Trophoblast cell (in vitro differentiated cells and primary cell): ENCODE results near the gene MFSD1.

Experiments used
- DNase-seq, 2 donors: peaks; one replicate each; pipeline ENCODE4 v3.0.0-alpha.2; 2016
- H2AFZ ChIP-seq: 2 replicates; pipeline ENCODE4 v1.6.1; 2013; ENCODE audit warnings: low read length, moderate library complexity, mild to moderate bottlenecking; ENCODE audit not compliant: insufficient read depth, poor library complexity
- H2AK5ac ChIP-seq: 2 replicates; pipeline ENCODE4 v1.6.1; 2013; ENCODE audit warnings: mild to moderate bottlenecking, low read length
- H2BK120ac ChIP-seq: 2 replicates; pipeline ENCODE4 v1.6.1; 2013; ENCODE audit warnings: low read length, mild to moderate bottlenecking, moderate library complexity; ENCODE audit not compliant: insufficient read depth, poor library complexity
- H2BK12ac ChIP-seq: 2 replicates; pipeline ENCODE4 v1.6.1; 2013; ENCODE audit warnings: mild to moderate bottlenecking, low read length, moderate library complexity
- H2BK5ac ChIP-seq: 2 replicates; pipeline ENCODE4 v1.6.1; 2013; ENCODE audit warnings: low read length, low read depth, moderate library complexity, mild to moderate bottlenecking; ENCODE audit not compliant: poor library complexity
- H3K14ac ChIP-seq: 2 replicates; pipeline ENCODE4 v1.6.1; 2013; ENCODE audit warnings: mild to moderate bottlenecking, low read length
- H3K18ac ChIP-seq: 2 replicates; pipeline ENCODE4 v1.6.1; 2013; ENCODE audit warnings: mild to moderate bottlenecking, low read length
- H3K23ac ChIP-seq: 2 replicates; pipeline ENCODE4 v1.6.1; 2013; ENCODE audit warnings: low read length
- H3K27ac ChIP-seq: 2 replicates; pipeline ENCODE4 v1.5.1; 2013; ENCODE audit warnings: low read depth, mild to moderate bottlenecking, inconsistent platforms, low read length, moderate library complexity
- H3K27me3 ChIP-seq: 2 replicates; pipeline ENCODE4 v1.6.1; 2013; ENCODE audit warnings: inconsistent platforms, mild to moderate bottlenecking, low read length, moderate library complexity; ENCODE audit not compliant: insufficient read depth
- H3K36me3 ChIP-seq, 2 experiments: 1 replicate in 1 of 2; 2 replicates in 1 of 2; pipeline ENCODE4 v1.6.1; 2013; ENCODE audit warnings: low read length in 2 of 2, mild to moderate bottlenecking in 2 of 2, moderate library complexity in 1 of 2; ENCODE audit not compliant: insufficient read depth in 2 of 2, control insufficient read depth in 1 of 2
- H3K4ac ChIP-seq: 2 replicates; pipeline ENCODE4 v1.6.1; 2013; ENCODE audit warnings: low read depth, mild to moderate bottlenecking, low read length, moderate library complexity
- H3K4me1 ChIP-seq, 2 experiments: 1 replicate in 1 of 2; 2 replicates in 1 of 2; pipeline ENCODE4 v1.6.1; 2013; ENCODE audit warnings: low read length in 2 of 2, mild to moderate bottlenecking in 2 of 2, moderate library complexity in 1 of 2; ENCODE audit not compliant: insufficient read depth in 2 of 2, control insufficient read depth in 1 of 2
- H3K4me2 ChIP-seq: 2 replicates; pipeline ENCODE4 v1.6.1; 2013; ENCODE audit warnings: inconsistent platforms, mild to moderate bottlenecking, low read length, moderate library complexity
- H3K4me3 ChIP-seq: 2 replicates; pipeline ENCODE4 v1.5.1; 2013; ENCODE audit warnings: mild to moderate bottlenecking, low read depth, low read length, inconsistent platforms
- H3K79me1 ChIP-seq: one replicate; pipeline ENCODE4 v1.6.1; 2013; ENCODE audit warnings: low read length
- H3K79me2 ChIP-seq: 2 replicates; pipeline ENCODE4 v1.6.1; 2013; ENCODE audit warnings: low read length, mild to moderate bottlenecking; ENCODE audit not compliant: control insufficient read depth, insufficient read depth, poor library complexity
- H3K9ac ChIP-seq: 2 replicates; pipeline ENCODE4 v1.6.1; 2013; ENCODE audit warnings: mild to moderate bottlenecking, low read length
- H3K9me3 ChIP-seq: 2 replicates; pipeline ENCODE4 v1.6.1; 2013; ENCODE audit warnings: low read depth, mild to moderate bottlenecking, control low read depth, inconsistent platforms, low read length; ENCODE audit not compliant: insufficient read depth
- H4K12ac ChIP-seq: 2 replicates; pipeline ENCODE4 v1.6.1; 2013; ENCODE audit warnings: low read depth, mild to moderate bottlenecking, low read length, moderate library complexity
- H4K8ac ChIP-seq: 2 replicates; pipeline ENCODE4 v1.6.1; 2013; ENCODE audit warnings: low read depth, mild to moderate bottlenecking, low read length, moderate library complexity
- H4K91ac ChIP-seq: one replicate; pipeline ENCODE4 v1.6.1; 2013; ENCODE audit warnings: low read depth, mild to moderate bottlenecking, low read length, moderate library complexity
- WGBS: extraction: QIAGEN DNeasy Blood & Tissue Kit; methylation state at CpG from one replicate; pipeline ENCODE4 v1.1.7; 2013; ENCODE audit warnings: missing lambda C conversion rate; ENCODE audit not compliant: insufficient read length, insufficient coverage; ENCODE audit errors: extremely low coverage; 5-methylcytosine and 5-hydroxymethylcytosine counted together

MFSD1 gene

DNA sequence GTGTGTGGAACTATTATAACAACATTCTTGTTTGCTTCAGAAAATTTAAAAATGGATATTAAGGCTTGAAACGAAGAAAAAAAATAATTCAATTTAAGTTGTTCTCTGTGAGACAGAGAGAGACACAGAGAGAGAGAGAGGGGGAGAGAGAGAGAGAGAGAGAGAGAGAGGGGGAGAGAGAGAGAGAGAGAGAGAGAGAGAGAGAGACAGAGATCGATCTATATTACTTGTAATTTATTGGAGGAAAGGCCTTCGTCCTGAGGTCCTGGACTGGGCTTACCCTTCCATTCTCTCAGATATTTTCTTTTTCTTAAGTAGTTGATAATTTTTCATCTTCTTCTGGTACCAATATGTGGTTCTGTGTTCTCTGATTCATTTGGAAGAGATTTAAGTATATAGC is 25.9 kb downstream of the MFSD1 start:
- no peaks in the 10 kb centered on the region for H3K27me3 ChIP-seq
- H4K12ac ChIP-seq = no peak overlapping the region
- no peak overlapping the region for H2AFZ ChIP-seq
- no CpG with 5 or more reads among the region's 3 CpGs for WGBS
- H3K4me1 ChIP-seq = no peaks in the 10 kb centered on the region
- DNase-seq = no peak
- H4K8ac ChIP-seq = no peak overlapping the region
- no peak overlapping the region for H3K9ac ChIP-seq
- H3K4ac ChIP-seq = no peak overlapping the region
- no peak overlapping the region for H2BK12ac ChIP-seq
- H3K14ac ChIP-seq = no peak overlapping the region
- H3K23ac ChIP-seq = no peak overlapping the region
- H2BK120ac ChIP-seq = no peak overlapping the region
- H4K91ac ChIP-seq = no peak overlapping the region
- H3K79me2 ChIP-seq = no peaks in the 10 kb centered on the region
- H2BK5ac ChIP-seq = no peak overlapping the region
- no peak overlapping the region for H2AK5ac ChIP-seq
- peaks cover 2 to 5% of the 10 kb centered on the region in 2 experiments for H3K36me3 ChIP-seq
- no peak overlapping the region for H3K4me2 ChIP-seq
- H3K4me3 ChIP-seq = no peak overlapping the region
- H3K9me3 ChIP-seq = no peaks in the 10 kb centered on the region
- no peaks in the 10 kb centered on the region for H3K79me1 ChIP-seq
- no peak overlapping the region for H3K27ac ChIP-seq
- no peak overlapping the region for H3K18ac ChIP-seq

DNA sequence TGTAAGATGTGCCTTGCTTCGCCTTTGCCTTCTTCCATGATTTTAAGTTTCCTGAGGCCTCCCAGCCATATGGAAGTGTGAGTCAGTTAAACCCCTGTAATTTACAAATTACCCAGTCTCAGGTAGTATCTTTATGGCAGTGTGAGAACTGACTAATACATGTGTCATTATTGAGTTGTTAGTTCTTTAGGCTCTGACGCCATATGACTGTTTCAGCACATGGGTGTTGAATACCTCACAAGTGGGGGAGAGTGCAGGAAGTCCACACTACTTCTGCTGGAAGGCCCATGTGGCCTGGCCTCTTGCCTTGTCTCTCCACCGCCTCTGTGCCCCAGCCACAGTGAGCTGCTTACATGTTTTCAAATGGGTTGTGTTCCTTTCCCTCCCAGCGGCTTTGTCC is 28.5 kb downstream of the MFSD1 start:
- Histone ChIP-seq H3K14ac (no peak overlapping the region), H4K91ac (no peak overlapping the region), H3K79me1 (no peaks in the 10 kb centered on the region), H3K4me1 (no peaks in the 10 kb centered on the region), H3K18ac (no peak overlapping the region), H3K4me3 (no peak overlapping the region), H2BK120ac (no peak overlapping the region), H3K23ac (no peak overlapping the region), H3K27me3 (no peaks in the 10 kb centered on the region), H4K12ac (no peak overlapping the region), H3K9ac (no peak overlapping the region), H2BK5ac (no peak overlapping the region), H3K79me2 (no peaks in the 10 kb centered on the region), H2AFZ (no peak overlapping the region), H3K27ac (no peak overlapping the region), H3K4ac (no peak overlapping the region), H3K4me2 (no peak overlapping the region), H3K36me3 (peaks cover 0 to 2% of the 10 kb centered on the region in 2 experiments), H2BK12ac (no peak overlapping the region), H4K8ac (no peak overlapping the region), H2AK5ac (no peak overlapping the region), H3K9me3 (no peaks in the 10 kb centered on the region)
- WGBS = no CpG with 5 or more reads among the region's 4 CpGs
- DNase-seq = no peak

DNA sequence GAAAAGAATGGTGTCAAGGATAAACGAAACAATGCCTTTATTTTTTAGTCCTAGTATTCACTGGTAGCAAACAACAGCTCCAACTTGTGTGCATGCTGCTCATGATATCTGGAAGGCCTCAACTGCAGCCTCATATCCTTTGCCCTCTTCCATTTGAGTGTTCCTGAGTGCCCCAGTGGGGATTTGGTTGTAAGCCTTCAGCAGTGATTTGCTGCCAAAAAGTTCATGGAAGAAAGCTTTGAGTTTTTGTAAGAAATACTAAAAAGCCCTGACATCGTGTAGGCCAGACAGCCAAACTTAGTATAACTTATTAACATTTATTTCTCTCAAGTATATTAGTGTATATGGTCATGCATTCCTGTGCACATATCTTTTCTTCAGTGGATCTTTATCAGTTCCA is 30.0 kb downstream of the MFSD1 start:
- Histone ChIP-seq H3K4me3 (no peak overlapping the region), H4K12ac (no peak overlapping the region), H3K36me3 (peaks cover 0 to 2% of the 10 kb centered on the region in 2 experiments), H4K8ac (no peak overlapping the region), H4K91ac (no peak overlapping the region), H3K9me3 (no peaks in the 10 kb centered on the region), H2BK120ac (no peak overlapping the region), H3K14ac (no peak overlapping the region), H3K4me1 (no peaks in the 10 kb centered on the region), H3K27ac (no peak overlapping the region), H3K79me1 (no peaks in the 10 kb centered on the region), H3K18ac (no peak overlapping the region), H2BK12ac (no peak overlapping the region), H3K9ac (no peak overlapping the region), H3K27me3 (no peaks in the 10 kb centered on the region), H2AK5ac (no peak overlapping the region), H3K79me2 (no peaks in the 10 kb centered on the region), H3K4me2 (no peak overlapping the region), H3K4ac (no peak overlapping the region), H2BK5ac (no peak overlapping the region), H3K23ac (no peak overlapping the region), H2AFZ (no peak overlapping the region)
- no peak for DNase-seq
- whole genome bisulfite sequencing = no CpG with 5 or more reads among the region's 2 CpGs

DNA sequence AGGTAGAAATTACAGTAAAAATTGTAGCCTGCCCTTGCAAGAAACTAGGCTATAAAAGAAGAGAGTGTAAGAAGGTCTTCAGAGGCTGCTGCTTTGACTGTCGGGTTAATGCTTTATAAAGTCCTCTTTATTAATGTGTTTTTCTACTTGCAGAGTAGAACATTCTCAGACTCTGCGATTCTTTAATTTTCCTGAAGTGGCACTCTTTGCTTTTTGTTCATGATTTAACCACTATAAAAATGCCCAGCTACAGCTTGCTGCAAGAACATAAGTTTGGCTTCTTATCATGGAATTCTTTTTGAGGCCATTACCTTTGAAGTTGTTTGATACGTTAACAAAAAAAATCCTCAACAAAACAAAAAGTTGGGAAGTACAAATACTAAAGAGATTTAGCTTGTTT is 33.8 kb downstream of the MFSD1 start:
- H3K27ac ChIP-seq = no peak overlapping the region
- H2AK5ac ChIP-seq = no peak overlapping the region
- no peaks in the 10 kb centered on the region for H3K79me1 ChIP-seq
- H3K4me3 ChIP-seq = no peak overlapping the region
- H3K4me1 ChIP-seq = no peaks in the 10 kb centered on the region
- H3K9ac ChIP-seq = no peak overlapping the region
- no peak overlapping the region for H3K14ac ChIP-seq
- H3K4me2 ChIP-seq = no peak overlapping the region
- DNase-seq = no peak
- H3K18ac ChIP-seq = no peak overlapping the region
- H3K9me3 ChIP-seq = no peaks in the 10 kb centered on the region
- H3K23ac ChIP-seq = no peak overlapping the region
- H2BK5ac ChIP-seq = no peak overlapping the region
- no peaks in the 10 kb centered on the region for H3K27me3 ChIP-seq
- no peak overlapping the region for H4K12ac ChIP-seq
- no peak overlapping the region for H4K91ac ChIP-seq
- H2BK12ac ChIP-seq = no peak overlapping the region
- no CpG with 5 or more reads among the region's 3 CpGs for WGBS
- no peaks in the 10 kb centered on the region for H3K36me3 ChIP-seq
- no peak overlapping the region for H2BK120ac ChIP-seq
- H3K4ac ChIP-seq = no peak overlapping the region
- no peaks in the 10 kb centered on the region for H3K79me2 ChIP-seq
- H2AFZ ChIP-seq = no peak overlapping the region
- H4K8ac ChIP-seq = no peak overlapping the region
